Body of pancreas (tissue), 4 donors: ENCODE results near the gene ZBTB11.

Experiments
- CTCF ChIP-seq, 7 experiments: fragments of 450-650 bp in 4 of 7; fragments of 200-600 bp in 3 of 7; sonication (generic) in 3 of 7; IDR thresholded peaks; one replicate each; pipeline ENCODE4 v1.5.1; 2016 to 2019; ENCODE audit warnings: antibody characterized with exemption in 7 of 7
- POLR2A ChIP-seq, 3 donors: fragments of 450-650 bp; IDR thresholded peaks; one replicate each; pipeline ENCODE4 v1.6.1; 2016; ENCODE audit warnings: antibody characterized with exemption in 3 of 3, mild to moderate bottlenecking in 2 of 3

DNA sequence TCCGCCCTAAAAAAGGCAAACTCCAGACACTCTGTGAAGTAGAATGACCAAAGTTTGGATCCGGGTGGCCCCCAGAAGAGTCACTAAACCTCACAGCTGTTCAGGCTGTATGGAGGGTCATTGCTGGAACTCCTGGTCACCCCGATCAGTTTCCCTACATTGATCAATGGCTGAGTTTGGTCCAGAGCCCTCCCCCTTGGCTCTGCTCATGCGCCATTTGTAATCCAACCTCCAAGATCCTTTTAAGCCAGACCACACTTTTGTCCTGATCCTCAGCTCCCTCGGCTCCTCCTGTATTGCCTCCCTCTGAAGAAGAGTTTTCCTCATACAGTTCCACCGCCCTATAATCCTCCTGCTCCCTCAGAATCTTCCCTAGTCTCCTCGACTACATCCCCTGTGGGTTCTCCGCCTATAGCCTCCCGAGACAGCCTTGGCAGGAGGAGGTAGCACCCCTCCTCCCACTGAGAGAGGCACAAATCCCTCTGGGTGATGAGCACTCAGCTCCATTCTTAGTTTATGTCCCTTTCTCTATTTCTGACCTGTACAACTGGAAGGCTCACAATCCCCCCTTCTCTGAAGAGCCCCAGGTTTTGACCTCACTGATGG, 42.2 kb downstream of the ZBTB11 start:
- TF ChIP-seq CTCF (IDR thresholded peaks at IDR 0.05) (no peak), POLR2A (IDR thresholded peaks at IDR 0.05) (no peak)
